GM12801 (cell line): ENCODE results near the gene DENND1B.

ENCODE experiments used
- TF ChIP-seq, protein P1 (sequence below): IDR thresholded peaks from one replicate; pipeline ENCODE4 v1.5.1; 2011; ENCODE audit warnings: control low read depth; ENCODE audit not compliant: insufficient read length; ENCODE audit errors: extremely low read depth

Gene DENND1B

DNA sequence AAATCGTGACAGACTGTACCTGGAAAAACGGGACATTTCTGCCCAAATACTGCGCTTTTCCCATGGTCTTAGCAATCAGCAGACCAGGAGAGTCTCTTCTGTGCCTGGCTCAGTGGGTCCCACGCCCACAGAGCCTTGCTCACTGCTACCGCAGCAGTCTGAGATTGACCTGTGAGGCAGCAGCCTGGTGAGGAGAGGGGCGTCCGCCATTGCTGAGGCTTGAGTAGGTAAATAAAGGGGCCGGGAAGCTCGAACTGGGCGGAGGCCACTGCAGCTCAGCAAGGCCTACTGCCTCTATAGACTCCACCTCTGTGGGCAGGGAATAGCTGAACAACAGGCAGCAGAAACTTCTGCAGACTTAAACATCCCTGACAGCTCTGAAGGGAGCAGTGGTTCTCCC, 203.1 kb downstream of the DENND1B start:
- TF ChIP-seq, protein P1, sequence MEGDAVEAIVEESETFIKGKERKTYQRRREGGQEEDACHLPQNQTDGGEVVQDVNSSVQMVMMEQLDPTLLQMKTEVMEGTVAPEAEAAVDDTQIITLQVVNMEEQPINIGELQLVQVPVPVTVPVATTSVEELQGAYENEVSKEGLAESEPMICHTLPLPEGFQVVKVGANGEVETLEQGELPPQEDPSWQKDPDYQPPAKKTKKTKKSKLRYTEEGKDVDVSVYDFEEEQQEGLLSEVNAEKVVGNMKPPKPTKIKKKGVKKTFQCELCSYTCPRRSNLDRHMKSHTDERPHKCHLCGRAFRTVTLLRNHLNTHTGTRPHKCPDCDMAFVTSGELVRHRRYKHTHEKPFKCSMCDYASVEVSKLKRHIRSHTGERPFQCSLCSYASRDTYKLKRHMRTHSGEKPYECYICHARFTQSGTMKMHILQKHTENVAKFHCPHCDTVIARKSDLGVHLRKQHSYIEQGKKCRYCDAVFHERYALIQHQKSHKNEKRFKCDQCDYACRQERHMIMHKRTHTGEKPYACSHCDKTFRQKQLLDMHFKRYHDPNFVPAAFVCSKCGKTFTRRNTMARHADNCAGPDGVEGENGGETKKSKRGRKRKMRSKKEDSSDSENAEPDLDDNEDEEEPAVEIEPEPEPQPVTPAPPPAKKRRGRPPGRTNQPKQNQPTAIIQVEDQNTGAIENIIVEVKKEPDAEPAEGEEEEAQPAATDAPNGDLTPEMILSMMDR = no peak

- TF ChIP-seq, protein P1 = no peak
Measured at GRCh38 chr1:197567442-197567841, 207.8 kb downstream of the DENND1B start.

- TF ChIP-seq, protein P1 = no peak
Measured at GRCh38 chr1:197561041-197561440, 214.2 kb downstream of the DENND1B start.

DNA sequence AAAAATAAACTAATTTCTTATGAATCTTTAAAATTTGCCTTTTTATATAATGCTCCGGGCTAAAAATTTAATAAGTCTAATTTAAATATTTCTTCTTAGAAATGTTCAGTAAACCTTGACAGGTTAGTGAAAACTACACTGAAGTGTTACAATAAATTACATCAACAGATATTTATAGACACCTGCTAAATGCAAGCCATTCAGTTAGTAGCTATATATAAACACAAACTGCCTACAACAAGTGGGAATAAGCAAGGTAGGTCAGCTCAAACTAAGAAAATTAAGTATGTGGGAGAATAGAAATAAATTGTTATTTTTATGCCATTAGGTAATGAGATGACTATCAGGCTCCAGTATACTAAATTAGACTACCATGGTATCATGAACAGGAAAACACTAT, 215.6 kb downstream of the DENND1B start:
- TF ChIP-seq, protein P1 = no peak

DNA sequence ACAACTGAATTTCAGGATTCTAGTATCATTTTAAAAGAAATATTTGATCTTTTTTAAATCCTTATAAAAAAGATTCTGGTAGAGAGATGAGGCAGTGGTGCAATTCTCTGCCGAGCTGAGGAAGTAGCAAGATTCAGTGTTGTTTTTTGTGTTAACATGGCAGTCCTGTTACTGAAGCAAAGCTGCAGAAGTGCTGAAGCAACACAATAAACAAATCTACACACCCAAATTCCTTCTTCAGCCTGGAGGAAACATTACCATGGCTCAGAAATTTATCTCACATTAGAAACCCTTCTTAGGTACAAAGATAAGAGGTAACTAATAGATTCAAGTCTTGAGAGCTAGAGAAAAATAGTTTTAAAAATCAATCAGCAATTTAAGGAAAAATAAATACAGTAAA, 216.0 kb downstream of the DENND1B start:
- TF ChIP-seq, protein P1 = no peak

GRCh38 chr1:197557302-197557701, 218.0 kb downstream of the DENND1B start:
- TF ChIP-seq, protein P1 = no peak

- TF ChIP-seq, protein P1 = no peak
Measured at GRCh38 chr1:197553281-197553680, 222.0 kb downstream of the DENND1B start.

- TF ChIP-seq, protein P1 = no peak
Measured at GRCh38 chr1:197546989-197547388, 228.3 kb downstream of the DENND1B start.
